HS-5 (cell line): Measurements from ENCODE around the gene PGAM4.
"Not testable (repeated sequence)": the region's sequence is repeated elsewhere in the genome, so short reads cannot be mapped to it uniquely, and the experiment has no call there.

ENCODE experiments used
- DNase-seq: peaks from one replicate; pipeline ENCODE4 v3.0.0-alpha.2; 2012; ENCODE audit warnings: low read depth

The PGAM4 gene

GRCh38 chrX:77924320-77924859 lies 45.0 kb downstream of the PGAM4 start:
- no peak for DNase-seq

GRCh38 chrX:77922787-77923186 lies 46.7 kb downstream of the PGAM4 start:
- no peak for DNase-seq

- not testable (repeated sequence) for DNase-seq
Measured at GRCh38 chrX:77919370-77919769, 50.1 kb downstream of the PGAM4 start.

GRCh38 chrX:77918568-77918967 lies 50.9 kb downstream of the PGAM4 start:
- no peak for DNase-seq
